Tibial artery (tissue), 4 donors: ENCODE results near the gene GALNT18.

Experiments used
- DNase-seq, 2 donors: peaks; one replicate each; pipeline ENCODE4 v3.0.0-alpha.2; 2019
- H3K27ac ChIP-seq, 2 donors: fragments of 200-600 bp; sonication (generic) in 1 of 2; 1 replicate in 1 of 2; 2 replicates in 1 of 2; pipeline ENCODE4 v1.5.1; 2018 to 2019; ENCODE audit warnings: mild to moderate bottlenecking in 1 of 2
- H3K27me3 ChIP-seq, 2 donors: fragments of 200-600 bp; sonication (generic) in 1 of 2; one replicate each; pipeline versions ENCODE4 v1.5.1 to v1.6.0; 2016 to 2019
- H3K36me3 ChIP-seq, 3 donors: fragments of 200-600 bp; sonication (generic) in 2 of 3; one replicate each; pipeline ENCODE4 v1.5.1; 2016 to 2019; ENCODE audit warnings: mild to moderate bottlenecking in 2 of 3
- H3K4me1 ChIP-seq, 4 donors: fragments of 200-600 bp; sonication (generic) in 2 of 4; 1 replicate in 3 of 4; 2 replicates in 1 of 4; pipeline ENCODE4 v1.5.1; 2016 to 2019
- H3K4me3 ChIP-seq, 2 donors: fragments of 200-600 bp; sonication (generic) in 1 of 2; 1 replicate in 1 of 2; 2 replicates in 1 of 2; pipeline ENCODE4 v1.5.1; 2018 to 2019; ENCODE audit warnings: mild to moderate bottlenecking in 2 of 2
- H3K9me3 ChIP-seq, 3 donors: fragments of 200-600 bp; sonication (generic) in 1 of 3; one replicate each; pipeline ENCODE4 v1.5.1; 2016 to 2019
- intact Hi-C: fragments of 100-400 bp; cut with DNase I; formaldehyde crosslinking; loops from one replicate; pipeline ENCODE4 v1.15.0; 2023; ENCODE audit warnings: low total_unique reads
- TF ChIP-seq, protein P1 (sequence below), 2 experiments: fragments of 200-600 bp in 1 of 2; fragments of 450-650 bp in 1 of 2; IDR thresholded peaks; one replicate each; pipeline ENCODE4 v1.5.1; 2017 to 2019; ENCODE audit warnings: antibody characterized with exemption in 2 of 2, mild to moderate bottlenecking in 1 of 2, moderate library complexity in 1 of 2

The GALNT18 gene

DNA sequence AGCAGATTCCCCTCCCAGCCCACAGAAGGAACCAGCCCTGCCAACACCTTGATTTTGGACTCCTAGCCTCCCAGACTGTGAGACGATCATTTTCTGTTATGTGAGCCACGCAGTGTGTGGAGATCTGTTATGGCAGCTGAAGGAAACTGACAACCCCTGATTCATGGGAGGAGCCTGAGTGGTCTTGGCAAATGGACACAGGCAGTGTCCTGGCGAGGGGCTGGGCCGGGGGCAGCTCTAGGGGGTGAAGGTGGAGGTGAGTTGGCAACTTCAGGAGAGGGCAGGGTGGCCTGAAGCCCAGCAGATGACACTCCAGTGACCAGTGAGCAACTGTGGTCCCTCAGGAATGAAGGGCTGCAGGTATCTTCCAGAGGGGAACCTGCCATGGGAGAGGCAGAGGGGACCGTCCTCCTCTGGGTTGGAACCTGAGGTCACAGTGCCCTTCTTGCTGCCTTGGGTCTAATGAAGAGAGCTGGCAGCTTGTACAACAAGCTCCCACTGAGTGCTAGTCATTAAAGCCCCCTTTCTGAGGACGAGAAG lies 351.5 kb downstream of the GALNT18 start:
- no peaks in the 10 kb centered on the region for H3K4me1 ChIP-seq
- H3K4me3 ChIP-seq: no peak overlapping the region
- DNase-seq: no peak
- H3K36me3 ChIP-seq: peaks cover 0 to 19% (median 9%) of the 10 kb centered on the region in 3 donors
- no peak overlapping the region for H3K27ac ChIP-seq
- no peaks in the 10 kb centered on the region for H3K9me3 ChIP-seq
- intact Hi-C loops: no loop called here
- TF ChIP-seq, protein P1, sequence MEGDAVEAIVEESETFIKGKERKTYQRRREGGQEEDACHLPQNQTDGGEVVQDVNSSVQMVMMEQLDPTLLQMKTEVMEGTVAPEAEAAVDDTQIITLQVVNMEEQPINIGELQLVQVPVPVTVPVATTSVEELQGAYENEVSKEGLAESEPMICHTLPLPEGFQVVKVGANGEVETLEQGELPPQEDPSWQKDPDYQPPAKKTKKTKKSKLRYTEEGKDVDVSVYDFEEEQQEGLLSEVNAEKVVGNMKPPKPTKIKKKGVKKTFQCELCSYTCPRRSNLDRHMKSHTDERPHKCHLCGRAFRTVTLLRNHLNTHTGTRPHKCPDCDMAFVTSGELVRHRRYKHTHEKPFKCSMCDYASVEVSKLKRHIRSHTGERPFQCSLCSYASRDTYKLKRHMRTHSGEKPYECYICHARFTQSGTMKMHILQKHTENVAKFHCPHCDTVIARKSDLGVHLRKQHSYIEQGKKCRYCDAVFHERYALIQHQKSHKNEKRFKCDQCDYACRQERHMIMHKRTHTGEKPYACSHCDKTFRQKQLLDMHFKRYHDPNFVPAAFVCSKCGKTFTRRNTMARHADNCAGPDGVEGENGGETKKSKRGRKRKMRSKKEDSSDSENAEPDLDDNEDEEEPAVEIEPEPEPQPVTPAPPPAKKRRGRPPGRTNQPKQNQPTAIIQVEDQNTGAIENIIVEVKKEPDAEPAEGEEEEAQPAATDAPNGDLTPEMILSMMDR (IDR thresholded peaks at IDR 0.05): no peak
- H3K27me3 ChIP-seq: no peaks in the 10 kb centered on the region

DNA sequence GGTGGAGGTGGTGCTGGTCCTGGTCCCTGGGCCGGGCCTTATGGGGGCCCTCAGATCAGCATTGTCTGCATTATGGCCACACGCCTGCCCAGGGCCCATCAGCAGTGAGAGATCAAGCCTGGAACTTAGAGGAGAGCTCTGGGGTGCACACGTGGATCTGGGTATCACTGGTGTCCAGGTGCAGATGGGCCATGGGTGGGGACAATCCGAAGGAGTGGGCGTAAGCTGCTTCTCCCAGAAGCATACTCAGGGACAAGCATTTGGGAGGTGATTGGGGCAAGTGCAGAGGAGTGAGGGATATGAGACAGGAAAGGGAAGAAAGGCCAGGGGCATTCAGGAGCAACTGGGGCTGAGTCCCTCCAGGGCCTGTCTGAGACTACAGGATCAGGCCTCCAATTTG lies 353.1 kb downstream of the GALNT18 start:
- Histone ChIP-seq H3K4me3 (no peak overlapping the region), H3K4me1 (peaks cover 0 to 8% (median 5%) of the 10 kb centered on the region in 4 donors), H3K9me3 (no peaks in the 10 kb centered on the region), H3K27me3 (no peaks in the 10 kb centered on the region), H3K27ac (no peak overlapping the region), H3K36me3 (peaks cover 0 to 19% (median 9%) of the 10 kb centered on the region in 3 donors)
- intact Hi-C loops: loop anchor here (5.0 kb wide), 1 partner anchor 231 kb away; no protein-coding TSS in a partner anchor
- DNase-seq: no peak
- TF ChIP-seq, protein P1 (IDR thresholded peaks at IDR 0.05): no peak

DNA sequence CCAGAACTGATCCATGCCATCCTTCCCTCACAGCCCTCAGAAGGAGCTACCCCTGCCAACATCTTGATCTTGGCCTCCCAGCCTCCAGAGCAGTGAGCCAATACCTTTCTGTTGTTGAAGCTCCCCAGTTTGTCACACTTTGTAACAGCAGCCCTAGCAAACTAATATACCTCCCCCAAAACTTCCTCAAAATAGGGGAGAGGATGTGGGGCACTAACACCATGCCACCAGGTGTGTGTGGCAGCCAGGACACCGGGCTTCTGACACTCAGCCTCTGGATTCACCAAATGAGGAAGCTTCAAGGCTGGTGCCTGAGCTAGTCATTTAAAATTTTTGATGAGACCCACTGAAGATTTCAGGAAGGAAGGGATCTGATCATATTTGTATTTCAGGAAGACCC lies 353.7 kb downstream of the GALNT18 start:
- Histone ChIP-seq H3K9me3 (no peaks in the 10 kb centered on the region), H3K27me3 (no peaks in the 10 kb centered on the region), H3K36me3 (peaks cover 0 to 19% (median 9%) of the 10 kb centered on the region in 3 donors), H3K4me1 (peaks cover 0 to 14% (median 8%) of the 10 kb centered on the region in 4 donors), H3K27ac (no peak overlapping the region), H3K4me3 (no peak overlapping the region)
- DNase-seq: no peak
- TF ChIP-seq, protein P1 (IDR thresholded peaks at IDR 0.05): no peak
- intact Hi-C loops: loop anchor here (5.0 kb wide), 1 partner anchor 231 kb away; no protein-coding TSS in a partner anchor

DNA sequence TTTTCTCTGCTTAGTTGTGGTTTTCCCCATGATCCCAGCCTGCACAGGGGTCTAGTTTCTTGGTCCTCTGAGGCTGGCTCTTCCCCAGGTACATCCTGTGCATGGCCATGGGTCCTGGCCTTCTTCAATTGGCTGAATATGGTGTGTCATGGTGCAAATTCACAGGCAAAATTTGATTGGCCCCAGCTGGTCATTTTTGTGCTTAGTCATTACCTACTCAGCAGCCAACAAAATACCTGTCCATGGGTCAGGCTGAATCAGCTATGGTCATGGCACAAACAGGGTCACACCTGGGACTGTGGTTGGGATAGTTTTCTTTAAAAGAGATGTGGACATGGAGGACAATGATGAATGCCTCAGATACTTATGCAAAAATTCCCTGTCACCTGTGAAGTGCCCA lies 354.5 kb downstream of the GALNT18 start:
- Histone ChIP-seq H3K36me3 (peaks cover 0 to 19% (median 9%) of the 10 kb centered on the region in 3 donors), H3K27me3 (no peaks in the 10 kb centered on the region), H3K27ac (no peak overlapping the region), H3K9me3 (no peaks in the 10 kb centered on the region), H3K4me3 (no peak overlapping the region), H3K4me1 (peaks cover 0 to 14% (median 8%) of the 10 kb centered on the region in 4 donors)
- TF ChIP-seq, protein P1 (IDR thresholded peaks at IDR 0.05): no peak
- intact Hi-C loops: loop anchor here (5.0 kb wide), 1 partner anchor 230 kb away; no protein-coding TSS in a partner anchor
- DNase-seq: no peak

DNA sequence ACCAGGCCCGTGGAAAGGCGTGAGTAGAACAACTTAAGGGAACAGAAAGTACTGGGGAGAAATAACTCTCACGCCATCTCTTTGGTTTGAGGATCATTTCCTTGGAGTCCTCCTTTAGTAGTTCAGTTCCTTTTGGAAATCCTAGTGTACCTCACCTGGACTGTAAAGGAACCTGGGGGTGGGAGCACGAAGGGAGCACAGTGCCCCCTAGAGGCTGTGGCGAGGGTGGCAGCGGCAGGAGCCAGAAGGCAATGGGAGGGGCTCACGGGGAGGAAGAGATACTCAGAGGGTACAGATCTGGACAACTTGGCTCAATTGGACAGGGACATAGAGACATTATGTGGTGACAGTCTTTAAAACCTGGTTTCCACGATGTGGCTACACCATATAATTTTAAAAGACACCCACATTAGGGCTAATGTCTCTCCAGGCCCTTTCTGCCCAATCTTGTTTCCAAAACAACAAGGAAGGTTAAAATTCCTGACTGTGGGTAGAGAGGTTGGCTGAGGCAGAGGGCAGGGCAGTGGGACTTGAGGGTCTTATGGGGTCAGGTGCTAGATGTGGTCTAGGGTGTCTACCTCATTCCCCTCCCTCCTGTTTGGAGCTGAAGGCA lies 355.7 kb downstream of the GALNT18 start:
- intact Hi-C loops: loop anchor here (5.0 kb wide), 1 partner anchor 229 kb away; no protein-coding TSS in a partner anchor
- H3K4me1 ChIP-seq: peaks cover 0 to 14% (median 8%) of the 10 kb centered on the region in 4 donors
- no peaks in the 10 kb centered on the region for H3K9me3 ChIP-seq
- H3K27ac ChIP-seq: no peak overlapping the region
- TF ChIP-seq, protein P1 (IDR thresholded peaks at IDR 0.05): peak; percentile 68 to 75
- no peak for DNase-seq
- peaks cover 0 to 19% (median 9%) of the 10 kb centered on the region in 3 donors for H3K36me3 ChIP-seq
- no peaks in the 10 kb centered on the region for H3K27me3 ChIP-seq
- H3K4me3 ChIP-seq: no peak overlapping the region
